Small intestine (tissue), 7 donors: ENCODE results near the gene EFNA4. TPM values are rescaled to one million over a fixed set of nuclear protein-coding genes. Genes with fewer than 3 reads are reported as not detected.
A peak's percentile ranks its signal among the peaks of the same experiment; 100 is the strongest.

ENCODE experiments used
- DNase-seq, 2 donors: peaks; one replicate each; pipeline versions ENCODE4 v3.0.0 to v3.0.0-alpha.2; 2013
- FAIRE-seq: peaks from 2 replicates; lab custom pipeline; 2012; peaks lifted over from hg19 to GRCh38; lab: Jason Lieb, UNC
- H3K27ac ChIP-seq, 3 donors: one replicate each; pipeline ENCODE4 v1.5.1; 2013; ENCODE audit warnings: low read length in 2 of 3, mild to moderate bottlenecking in 2 of 3, control low read depth in 1 of 3, inconsistent platforms in 1 of 3, low read depth in 1 of 3, moderate library complexity in 1 of 3
- H3K27me3 ChIP-seq, 3 donors: one replicate each; pipeline ENCODE4 v1.6.1; 2013; ENCODE audit warnings: low read length in 3 of 3, inconsistent platforms in 1 of 3; ENCODE audit not compliant: control insufficient read depth in 3 of 3, insufficient read depth in 3 of 3
- H3K36me3 ChIP-seq, 3 donors: one replicate each; pipeline ENCODE4 v1.6.1; 2013; ENCODE audit warnings: low read length in 3 of 3, inconsistent platforms in 1 of 3, low read depth in 1 of 3, mild to moderate bottlenecking in 1 of 3, moderate library complexity in 1 of 3; ENCODE audit not compliant: control insufficient read depth in 3 of 3, insufficient read depth in 2 of 3
- H3K4me1 ChIP-seq, 3 donors: one replicate each; pipeline ENCODE4 v1.6.1; 2013; ENCODE audit warnings: low read length in 2 of 3, inconsistent platforms in 1 of 3, low read depth in 1 of 3, mild to moderate bottlenecking in 1 of 3, moderate library complexity in 1 of 3; ENCODE audit not compliant: control insufficient read depth in 3 of 3, insufficient read depth in 2 of 3
- H3K4me3 ChIP-seq, 3 donors: one replicate each; pipeline ENCODE4 v1.5.1; 2013; ENCODE audit warnings: low read length in 3 of 3, control low read depth in 1 of 3, inconsistent platforms in 1 of 3, low read depth in 1 of 3, mild to moderate bottlenecking in 1 of 3, moderate library complexity in 1 of 3
- H3K9me3 ChIP-seq, 2 donors: one replicate each; pipeline ENCODE4 v1.6.1; 2013; ENCODE audit warnings: low read depth in 1 of 2, low read length in 1 of 2; ENCODE audit not compliant: control insufficient read depth in 2 of 2, insufficient read depth in 1 of 2
- WGBS, 3 donors: extraction: QIAGEN DNeasy Blood & Tissue Kit; methylation state at CpG; one replicate each; pipeline ENCODE4 v1.1.7; 2013; 5-methylcytosine and 5-hydroxymethylcytosine counted together
- polyA plus RNA-seq, 4 donors: library from polyadenylated mRNA; stranded (reverse) in 3 of 4; unstranded in 1 of 4; fragments of 200-250 nt in 3 of 4; fragments of 120-200 nt in 1 of 4; gene quantifications; one replicate each; pipeline versions ENCODE4 v1.2.1 to v1.2.3, GENCODE V29; 2013
- donor health status: healthy with polysubstance abuse.
- donor health status: control.
- donor health status: control.
- donor health status: Bipolar disorder and iron deficiency.
- donor health status: healthy.

The EFNA4 gene
- polyA plus RNA-seq, 4 donors: 16.8 to 41.3 (median 17.4) TPM

- Histone ChIP-seq H3K27ac (peak overlapping the region in 2 of 3 donors; percentile 8 to 56), H3K4me1 (peaks cover 2 to 22% (median 5%) of the 10 kb centered on the region in 3 donors), H3K36me3 (peaks cover 6 to 56% (median 19%) of the 10 kb centered on the region in 3 donors), H3K9me3 (no peaks in the 10 kb centered on the region), H3K4me3 (no peak overlapping the region), H3K27me3 (no peaks in the 10 kb centered on the region)
- no peak for FAIRE-seq
- DNase-seq: no peak
- WGBS, 3 donors: 85 to 92% (median 85%) methylated on average over 8 of the region's 8 CpGs
These were observed 44.8 kb upstream of the EFNA4 start for GRCh38 chr1:155018617-155019348.

DNA sequence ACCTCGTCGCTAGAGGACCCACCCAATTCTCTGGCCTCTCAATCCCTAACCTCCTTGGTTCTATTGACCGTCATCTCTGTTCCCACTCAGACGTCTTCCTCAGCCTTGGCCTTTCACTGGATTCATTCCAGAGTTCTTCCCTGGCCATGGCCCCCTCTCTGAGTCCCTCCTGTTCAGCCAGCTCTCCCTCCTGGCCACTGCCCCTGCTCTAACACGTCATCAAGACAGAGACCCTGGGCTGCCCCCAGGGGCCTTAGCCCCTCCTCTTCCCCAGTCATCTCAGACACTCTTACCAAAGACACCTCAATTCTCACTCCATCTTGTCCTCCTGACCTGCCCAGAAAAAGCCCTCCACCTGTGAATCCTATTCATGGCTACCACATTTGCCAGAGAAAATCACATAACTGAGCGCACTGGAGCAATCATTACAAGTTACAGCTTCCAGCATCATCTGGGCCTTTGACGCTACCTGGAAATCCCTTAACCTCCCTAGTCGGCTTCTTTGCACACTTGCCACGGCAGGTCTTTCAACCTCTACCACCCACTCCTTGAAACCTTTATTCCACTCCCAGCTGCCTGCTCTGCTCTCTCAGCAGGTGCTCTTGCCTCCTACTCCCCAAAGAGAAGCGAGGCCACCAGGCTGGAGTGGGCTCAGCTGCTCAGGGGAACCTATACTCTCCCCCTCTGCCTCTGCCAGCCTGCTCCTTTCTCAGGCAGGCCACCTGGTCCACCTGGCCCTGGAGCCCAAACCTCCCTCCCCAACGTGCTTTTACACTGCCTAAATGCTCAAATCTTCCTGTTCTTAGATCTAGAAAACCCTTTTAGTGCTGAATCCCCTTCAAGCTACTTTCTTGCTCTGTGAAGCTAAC is 43.9 kb upstream of the EFNA4 start:
- DNase-seq (no peak), FAIRE-seq (no peak)
- peaks cover 6 to 48% (median 15%) of the 10 kb centered on the region in 3 donors for H3K36me3 ChIP-seq
- H3K27me3 ChIP-seq: no peaks in the 10 kb centered on the region
- peaks cover 2 to 19% (median 5%) of the 10 kb centered on the region in 3 donors for H3K4me1 ChIP-seq
- H3K9me3 ChIP-seq: no peaks in the 10 kb centered on the region
- H3K4me3 ChIP-seq: no peak overlapping the region
- WGBS, 3 donors: 65 to 75% (median 66%) methylated on average over 11 of the region's 11 CpGs
- H3K27ac ChIP-seq: peak overlapping the region in 1 of 3 donors; percentile 56

- Histone ChIP-seq H3K27ac (peak overlapping the region in 1 of 3 donors; percentile 37), H3K27me3 (no peaks in the 10 kb centered on the region), H3K9me3 (no peaks in the 10 kb centered on the region), H3K4me1 (peaks cover 0 to 8% (median 2%) of the 10 kb centered on the region in 3 donors), H3K36me3 (peaks cover 0 to 22% (median 6%) of the 10 kb centered on the region in 3 donors), H3K4me3 (no peak overlapping the region)
- no peak for DNase-seq
- FAIRE-seq: no peak
- WGBS, 3 donors: 78 to 84% (median 83%) methylated on average over 8 of the region's 8 CpGs
These were observed 41.2 kb upstream of the EFNA4 start for GRCh38 chr1:155022136-155022926.

DNA sequence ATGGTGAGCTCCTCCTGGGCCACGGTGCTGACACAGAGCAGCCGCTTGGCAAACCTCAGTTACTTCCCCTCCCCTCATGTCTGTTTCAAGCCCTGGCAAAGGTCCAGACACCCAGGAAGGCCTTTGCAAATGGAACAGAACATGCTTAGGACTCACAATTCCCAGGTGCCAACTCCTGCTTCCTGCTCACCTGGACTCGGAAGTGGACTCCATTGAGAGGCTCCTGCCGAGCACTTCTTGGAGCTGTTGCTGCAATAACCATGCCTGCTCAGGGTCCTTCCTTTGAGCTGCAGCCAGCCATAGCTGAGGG is 40.7 kb upstream of the EFNA4 start:
- DNase-seq (peak in 1 of 2 donors; percentile 86), FAIRE-seq (no peak)
- H3K4me1 ChIP-seq: peaks cover 0 to 4% (median under 1%) of the 10 kb centered on the region in 3 donors
- WGBS, 3 donors: 20 to 55% (median 25%) methylated on average over 4 of the region's 4 CpGs
- H3K9me3 ChIP-seq: no peaks in the 10 kb centered on the region
- H3K27ac ChIP-seq: peak overlapping the region in 1 of 3 donors; percentile 37
- peaks cover 0 to 19% (median 6%) of the 10 kb centered on the region in 3 donors for H3K36me3 ChIP-seq
- no peak overlapping the region for H3K4me3 ChIP-seq
- H3K27me3 ChIP-seq: no peaks in the 10 kb centered on the region

- H3K27ac ChIP-seq: no peak overlapping the region
- DNase-seq: no peak
- no peaks in the 10 kb centered on the region for H3K27me3 ChIP-seq
- H3K4me3 ChIP-seq: no peak overlapping the region
- H3K9me3 ChIP-seq: no peaks in the 10 kb centered on the region
- 82 to 92% (median 87%) methylated on average over 5 of the region's 5 CpGs for WGBS, 3 donors
- no peaks in the 10 kb centered on the region for H3K4me1 ChIP-seq
- H3K36me3 ChIP-seq: peaks cover 0 to 12% (median 0%) of the 10 kb centered on the region in 3 donors
- no peak for FAIRE-seq
These were observed 39.9 kb upstream of the EFNA4 start for GRCh38 chr1:155023627-155024026.

GRCh38 chr1:155024315-155024714 is 39.2 kb upstream of the EFNA4 start:
- DNase-seq (no peak), FAIRE-seq (no peak)
- no peaks in the 10 kb centered on the region for H3K27me3 ChIP-seq
- H3K27ac ChIP-seq: no peak overlapping the region
- no peak overlapping the region for H3K4me3 ChIP-seq
- H3K9me3 ChIP-seq: no peaks in the 10 kb centered on the region
- WGBS, 3 donors: 88 to 95% (median 94%) methylated on average over 9 of the region's 9 CpGs
- no peaks in the 10 kb centered on the region for H3K4me1 ChIP-seq
- peaks cover 0 to 6% (median 0%) of the 10 kb centered on the region in 3 donors for H3K36me3 ChIP-seq

DNA sequence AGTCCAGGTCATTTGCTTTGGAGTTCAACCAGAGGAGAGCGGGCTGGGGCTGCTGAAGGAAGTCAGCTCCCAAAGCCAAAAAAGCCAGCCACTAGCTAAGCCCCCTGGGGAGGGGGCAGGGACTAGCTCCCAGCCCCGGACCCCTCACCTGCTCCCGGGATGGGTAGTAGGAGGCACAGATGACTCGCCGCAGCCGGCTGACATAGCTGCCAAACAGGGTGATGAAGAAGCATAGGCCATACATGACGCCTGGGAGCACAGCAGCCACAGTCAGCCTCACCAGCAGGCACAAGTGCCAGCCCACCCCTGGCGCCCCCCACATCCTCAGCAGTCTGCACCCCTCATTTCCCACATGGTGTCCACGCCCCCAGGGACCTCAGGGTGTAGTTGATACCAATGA is 37.4 kb upstream of the EFNA4 start:
- FAIRE-seq (no peak), DNase-seq (no peak)
- Histone ChIP-seq H3K27me3 (no peaks in the 10 kb centered on the region), H3K27ac (no peak overlapping the region), H3K4me3 (no peak overlapping the region), H3K4me1 (no peaks in the 10 kb centered on the region), H3K9me3 (no peaks in the 10 kb centered on the region), H3K36me3 (peaks cover 0 to 3% (median 0%) of the 10 kb centered on the region in 3 donors)
- WGBS, 3 donors: 66 to 84% (median 68%) methylated on average over 8 to 9 of the region's 9 CpGs

GRCh38 chr1:155026588-155026987 is 37.0 kb upstream of the EFNA4 start:
- no peak overlapping the region for H3K27ac ChIP-seq
- DNase-seq: no peak
- WGBS, 3 donors: 90 to 91% (median 90%) methylated on average over 6 of the region's 6 CpGs
- no peaks in the 10 kb centered on the region for H3K4me1 ChIP-seq
- FAIRE-seq: no peak
- no peaks in the 10 kb centered on the region for H3K9me3 ChIP-seq
- peaks cover 0 to 3% (median 0%) of the 10 kb centered on the region in 3 donors for H3K36me3 ChIP-seq
- no peak overlapping the region for H3K4me3 ChIP-seq
- no peaks in the 10 kb centered on the region for H3K27me3 ChIP-seq
